Epithelial cell of esophagus (primary cell): ENCODE data around the gene FCMR.

ENCODE experiments used
- DNase-seq: peaks from one replicate; pipeline ENCODE4 v3.0.0; 2010; ENCODE audit warnings: low read depth
- H3K4me3 ChIP-seq: 2 replicates; pipeline ENCODE4 v1.5.1; 2011; ENCODE audit warnings: mild to moderate bottlenecking, low read length, control low read depth
- TF ChIP-seq, protein P1 (sequence below): IDR thresholded peaks from 2 replicates; pipeline ENCODE4 v1.5.1; 2011; ENCODE audit warnings: low read depth, mild to moderate bottlenecking, low read length, control low read depth, inconsistent platforms; ENCODE audit not compliant: insufficient read depth; ENCODE audit errors: missing control alignments

FCMR gene

DNA sequence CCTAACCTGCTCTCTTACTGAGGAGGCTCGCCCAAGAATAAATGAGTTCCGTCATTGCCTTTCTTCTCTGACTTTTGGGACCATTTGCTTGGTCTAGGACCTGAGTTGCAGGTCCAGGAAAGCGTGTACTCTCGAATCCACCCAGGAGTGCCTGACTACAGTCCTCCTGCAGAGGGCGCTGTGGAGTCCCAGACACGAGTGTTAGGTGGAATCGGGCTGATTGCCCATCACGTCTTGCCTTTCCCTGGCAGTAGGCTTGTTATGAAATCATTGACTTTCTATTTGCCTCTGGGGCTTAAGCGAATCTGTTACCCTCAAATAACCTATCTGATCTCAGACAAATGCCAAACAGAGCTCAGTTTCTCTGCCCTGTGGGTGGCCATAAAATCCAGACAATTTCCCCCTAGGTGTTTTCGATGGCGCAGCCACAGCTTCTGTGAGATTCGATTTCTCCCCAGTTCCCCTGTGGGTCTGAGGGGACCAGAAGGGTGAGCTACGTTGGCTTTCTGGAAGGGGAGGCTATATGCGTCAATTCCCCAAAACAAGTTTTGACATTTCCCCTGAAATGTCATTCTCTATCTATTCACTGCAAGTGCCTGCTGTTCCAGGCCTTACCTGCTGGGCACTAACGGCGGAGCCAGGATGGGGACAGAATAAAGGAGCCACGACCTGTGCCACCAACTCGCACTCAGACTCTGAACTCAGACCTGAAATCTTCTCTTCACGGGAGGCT lies 56.6 kb downstream of the FCMR start, which contains the start of gene IL20:
Gene IL20 (plus strand): TSS at position 685 of the 733 bp plus-strand sequence. CDS start 230 bp downstream, outside the sequence.
- TF ChIP-seq, protein P1, sequence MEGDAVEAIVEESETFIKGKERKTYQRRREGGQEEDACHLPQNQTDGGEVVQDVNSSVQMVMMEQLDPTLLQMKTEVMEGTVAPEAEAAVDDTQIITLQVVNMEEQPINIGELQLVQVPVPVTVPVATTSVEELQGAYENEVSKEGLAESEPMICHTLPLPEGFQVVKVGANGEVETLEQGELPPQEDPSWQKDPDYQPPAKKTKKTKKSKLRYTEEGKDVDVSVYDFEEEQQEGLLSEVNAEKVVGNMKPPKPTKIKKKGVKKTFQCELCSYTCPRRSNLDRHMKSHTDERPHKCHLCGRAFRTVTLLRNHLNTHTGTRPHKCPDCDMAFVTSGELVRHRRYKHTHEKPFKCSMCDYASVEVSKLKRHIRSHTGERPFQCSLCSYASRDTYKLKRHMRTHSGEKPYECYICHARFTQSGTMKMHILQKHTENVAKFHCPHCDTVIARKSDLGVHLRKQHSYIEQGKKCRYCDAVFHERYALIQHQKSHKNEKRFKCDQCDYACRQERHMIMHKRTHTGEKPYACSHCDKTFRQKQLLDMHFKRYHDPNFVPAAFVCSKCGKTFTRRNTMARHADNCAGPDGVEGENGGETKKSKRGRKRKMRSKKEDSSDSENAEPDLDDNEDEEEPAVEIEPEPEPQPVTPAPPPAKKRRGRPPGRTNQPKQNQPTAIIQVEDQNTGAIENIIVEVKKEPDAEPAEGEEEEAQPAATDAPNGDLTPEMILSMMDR = peak; percentile 100
- DNase-seq = peak; percentile 92
- H3K4me3 ChIP-seq = no peak within 1 kb of the TSS

DNA sequence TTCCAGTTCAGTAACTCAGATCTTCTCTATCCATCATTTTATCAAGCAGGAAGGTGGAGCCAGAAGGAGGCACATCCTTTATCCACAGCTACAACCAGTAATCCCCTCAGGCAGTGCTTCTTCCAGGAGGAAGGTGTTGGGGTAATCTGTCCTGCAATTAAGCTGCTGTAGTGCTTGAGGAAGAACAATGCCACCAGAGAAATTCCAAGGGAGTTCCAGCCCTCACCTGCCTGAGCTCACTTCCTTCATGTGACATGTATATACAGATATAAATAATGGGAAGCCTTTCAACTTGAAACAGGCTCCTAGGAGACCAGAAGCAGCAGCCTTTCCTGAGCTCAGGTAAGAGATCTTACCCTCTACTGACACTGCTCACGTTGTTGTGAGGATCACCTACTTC lies 58.5 kb downstream of the FCMR start:
- TF ChIP-seq, protein P1 = no peak
- H3K4me3 ChIP-seq = no peak overlapping the region
- peak; percentile 27 for DNase-seq

DNA sequence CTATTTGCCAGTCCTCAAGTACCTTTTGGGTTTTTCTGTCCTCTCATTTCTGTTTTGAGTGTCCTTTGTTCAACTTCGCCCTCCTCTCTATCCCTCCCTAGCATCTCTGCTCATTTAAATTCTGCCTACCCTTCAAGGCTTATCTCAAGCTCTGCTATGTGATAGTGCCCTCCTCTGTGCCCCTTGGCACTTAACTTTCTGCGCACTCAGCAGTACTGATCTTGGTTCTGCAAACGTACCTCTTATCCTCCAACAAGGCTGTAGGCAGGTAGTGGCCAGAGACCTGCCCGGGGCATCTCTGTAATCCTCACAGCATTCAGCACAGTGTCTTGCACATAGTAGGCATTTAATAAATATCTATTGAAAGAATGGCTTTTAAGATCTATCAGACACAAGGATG lies 61.6 kb downstream of the FCMR start:
- H3K4me3 ChIP-seq = no peak overlapping the region
- no peak for DNase-seq
- TF ChIP-seq, protein P1 = no peak

DNA sequence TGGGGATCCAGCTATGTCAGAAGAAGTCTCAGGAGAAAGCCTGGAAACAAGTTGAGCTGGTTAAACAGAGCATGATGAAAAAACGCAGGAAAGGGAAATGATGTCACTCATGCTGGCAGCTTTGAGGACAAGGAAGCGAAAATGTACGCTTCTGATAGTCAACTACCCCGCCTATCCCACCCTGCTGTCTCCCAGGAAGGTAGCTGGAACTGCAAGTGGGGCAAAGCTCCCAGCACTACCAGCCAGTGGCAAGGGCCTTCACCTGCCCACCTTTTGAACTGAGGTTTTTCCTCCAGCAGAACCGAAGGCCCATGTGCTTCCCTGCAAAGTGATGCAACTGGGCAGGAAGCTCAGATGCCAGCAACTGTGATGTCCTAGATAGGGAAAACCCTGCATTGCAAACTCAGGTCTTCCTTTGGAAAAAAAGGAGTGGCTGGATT lies 62.6 kb downstream of the FCMR start:
- peak; percentile 88 for DNase-seq
- TF ChIP-seq, protein P1 = no peak
- no peak overlapping the region for H3K4me3 ChIP-seq

DNA sequence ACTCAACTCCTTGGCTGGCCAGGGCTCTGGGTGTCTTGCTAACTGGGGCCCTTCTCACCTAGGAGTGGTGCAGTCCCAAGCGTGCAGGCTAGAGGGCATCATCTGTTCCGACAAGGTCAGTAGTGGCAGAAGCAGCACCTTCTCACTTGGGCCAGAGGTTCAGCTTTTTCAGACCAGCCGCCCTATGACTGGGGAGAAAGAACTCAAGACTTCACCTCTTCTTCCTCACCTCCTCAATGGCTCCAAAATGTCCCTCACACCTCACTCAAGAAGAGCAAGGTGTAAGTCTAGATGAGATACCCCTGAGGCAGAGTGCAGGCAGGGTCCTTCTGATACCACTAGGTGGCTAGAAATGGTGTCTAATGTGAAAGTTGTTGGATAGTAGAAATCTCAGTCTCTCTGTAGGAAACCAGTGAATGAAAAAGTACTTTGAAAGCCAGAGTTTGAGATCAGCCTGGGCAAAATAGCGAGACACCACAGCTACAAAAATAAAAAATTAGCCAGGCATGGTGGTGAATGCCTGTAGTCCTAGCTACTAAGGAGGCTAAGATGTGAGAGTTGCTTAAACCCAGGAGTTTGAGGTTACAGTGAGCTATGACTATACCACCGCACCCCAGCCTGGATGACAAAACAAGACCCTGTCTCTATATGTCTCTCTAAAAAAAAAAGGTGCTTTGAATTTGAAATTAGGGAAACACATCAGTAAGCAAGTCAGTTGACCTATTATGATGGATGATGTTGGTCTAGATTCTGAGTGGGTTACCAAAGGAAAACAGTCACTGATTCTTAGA lies 64.9 kb downstream of the FCMR start:
- no peak for DNase-seq
- TF ChIP-seq, protein P1 = no peak
- H3K4me3 ChIP-seq = no peak overlapping the region

DNA sequence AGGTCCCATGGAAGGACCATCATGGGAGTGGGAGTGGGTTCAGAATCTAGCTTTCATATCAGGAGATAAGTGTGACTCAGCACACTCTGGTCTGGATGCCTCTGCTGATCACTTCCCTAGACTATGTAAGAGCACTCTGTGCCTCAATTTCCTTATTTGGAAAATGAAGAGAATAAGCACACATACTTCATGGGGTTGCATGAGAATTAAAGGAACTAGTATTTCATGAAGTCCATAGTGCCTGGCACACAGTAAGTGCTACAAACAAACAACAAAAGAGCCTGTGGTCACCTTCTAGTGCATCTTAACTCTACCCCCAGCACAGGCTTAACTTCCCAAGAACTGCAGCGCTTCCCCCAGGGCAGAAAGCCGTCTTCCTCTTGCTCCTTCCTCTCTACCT lies 65.9 kb downstream of the FCMR start:
- H3K4me3 ChIP-seq = no peak overlapping the region
- DNase-seq = no peak
- TF ChIP-seq, protein P1 = no peak
